ENCODE measurements around the gene ABCC1. TPM values are rescaled to one million over a fixed set of nuclear protein-coding genes. Genes with fewer than 3 reads are reported as not detected.
"Not testable (repeated sequence)": the region's sequence is repeated elsewhere in the genome, so short reads cannot be mapped to it uniquely, and the experiment has no call there.

The ABCC1 gene
- total and polyA plus RNA-seq, 12 donors: 6.1 to 32.8 (median 21.6) TPM

DNA sequence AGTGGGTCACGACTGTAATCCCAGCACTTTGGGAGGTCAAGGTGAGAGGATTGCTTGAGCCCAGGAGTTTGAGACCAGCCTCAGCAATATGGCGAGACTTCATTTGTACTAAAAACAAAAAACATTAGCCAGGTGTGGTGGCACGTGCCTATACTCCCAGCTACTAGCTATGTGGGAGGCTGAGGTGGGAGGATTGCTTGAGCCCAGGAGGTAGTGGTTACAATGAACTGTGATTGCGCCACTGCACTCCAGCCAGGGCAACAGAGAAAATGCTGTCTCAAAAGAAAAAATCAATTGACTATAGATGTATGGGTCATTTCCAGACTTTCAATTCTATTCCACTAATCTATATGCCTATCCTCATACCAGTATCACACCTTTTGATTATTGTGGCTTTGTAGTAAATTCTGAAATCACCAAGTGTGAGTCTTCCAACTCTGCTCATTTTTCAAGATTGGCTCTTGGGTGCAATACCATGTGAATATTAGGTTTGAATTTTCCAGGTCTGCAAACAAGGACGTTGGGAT is 33.8 kb upstream of the ABCC1 start:
- Histone ChIP-seq H3K4me3 (no peak overlapping the region), H3K9me3 (no peaks in the 10 kb centered on the region), H3K4me1 (no peaks in the 10 kb centered on the region), H3K36me3 (no peaks in the 10 kb centered on the region), H3K27ac (no peak overlapping the region), H3K27me3 (no peaks in the 10 kb centered on the region)
- ATAC-seq (no peak), DNase-seq (no peak)
- TF ChIP-seq, protein P1, sequence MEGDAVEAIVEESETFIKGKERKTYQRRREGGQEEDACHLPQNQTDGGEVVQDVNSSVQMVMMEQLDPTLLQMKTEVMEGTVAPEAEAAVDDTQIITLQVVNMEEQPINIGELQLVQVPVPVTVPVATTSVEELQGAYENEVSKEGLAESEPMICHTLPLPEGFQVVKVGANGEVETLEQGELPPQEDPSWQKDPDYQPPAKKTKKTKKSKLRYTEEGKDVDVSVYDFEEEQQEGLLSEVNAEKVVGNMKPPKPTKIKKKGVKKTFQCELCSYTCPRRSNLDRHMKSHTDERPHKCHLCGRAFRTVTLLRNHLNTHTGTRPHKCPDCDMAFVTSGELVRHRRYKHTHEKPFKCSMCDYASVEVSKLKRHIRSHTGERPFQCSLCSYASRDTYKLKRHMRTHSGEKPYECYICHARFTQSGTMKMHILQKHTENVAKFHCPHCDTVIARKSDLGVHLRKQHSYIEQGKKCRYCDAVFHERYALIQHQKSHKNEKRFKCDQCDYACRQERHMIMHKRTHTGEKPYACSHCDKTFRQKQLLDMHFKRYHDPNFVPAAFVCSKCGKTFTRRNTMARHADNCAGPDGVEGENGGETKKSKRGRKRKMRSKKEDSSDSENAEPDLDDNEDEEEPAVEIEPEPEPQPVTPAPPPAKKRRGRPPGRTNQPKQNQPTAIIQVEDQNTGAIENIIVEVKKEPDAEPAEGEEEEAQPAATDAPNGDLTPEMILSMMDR (IDR thresholded peaks at IDR 0.05): no peak
- intact Hi-C loops (cut with DNase I): no loop called here
- 77 to 89% methylated on average over 5 of the region's 5 CpGs for WGBS, 2 donors

DNA sequence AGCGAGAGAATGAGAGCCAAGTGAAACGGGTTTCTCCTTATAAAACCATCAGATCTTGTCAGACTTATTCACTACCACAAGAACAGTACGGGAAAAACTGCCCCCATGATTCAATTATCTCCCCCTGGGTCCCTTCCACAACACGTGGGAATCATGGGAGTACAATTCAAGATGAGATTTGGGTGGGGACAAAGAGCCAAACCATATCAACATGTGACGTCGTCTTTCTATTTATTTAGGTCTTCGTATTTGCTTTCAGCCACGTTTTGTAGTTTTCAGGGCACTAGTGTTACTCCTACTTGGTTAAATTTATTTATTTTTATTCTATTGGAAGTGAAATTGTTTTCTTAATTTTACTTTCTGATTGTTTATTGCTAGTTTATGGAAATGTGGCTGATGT is 33.1 kb upstream of the ABCC1 start:
- Histone ChIP-seq H3K9me3 (no peaks in the 10 kb centered on the region), H3K27ac (no peak overlapping the region), H3K4me3 (no peak overlapping the region), H3K27me3 (no peaks in the 10 kb centered on the region), H3K4me1 (no peaks in the 10 kb centered on the region), H3K36me3 (no peaks in the 10 kb centered on the region)
- no peak for ATAC-seq
- intact Hi-C loops (cut with DNase I): no loop called here
- TF ChIP-seq, protein P1 (IDR thresholded peaks at IDR 0.05): no peak
- DNase-seq: no peak
- 81 to 82% methylated on average over 8 of the region's 8 CpGs for WGBS, 2 donors

DNA sequence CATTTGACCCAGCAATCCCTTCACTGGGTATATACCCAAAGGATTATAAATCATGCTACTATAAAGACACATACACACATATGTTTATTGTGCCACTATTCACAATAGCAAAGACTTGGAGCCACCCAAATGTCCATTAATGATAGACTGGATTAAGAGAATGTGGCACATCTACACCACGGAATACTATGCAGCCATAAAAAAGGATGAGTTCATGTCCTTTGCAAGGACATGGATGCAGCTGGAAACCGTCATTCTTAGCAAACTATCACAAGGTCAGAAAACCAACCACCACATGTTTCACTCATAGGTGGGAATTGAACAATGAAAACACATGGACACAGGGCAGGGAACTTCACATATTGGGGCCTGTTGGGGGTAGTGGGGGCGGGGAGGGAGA is 31.1 kb upstream of the ABCC1 start:
- intact Hi-C loops (cut with DNase I); H3K4me1 ChIP-seq; H3K27me3 ChIP-seq; H3K4me3 ChIP-seq; H3K9me3 ChIP-seq; H3K36me3 ChIP-seq; DNase-seq; ATAC-seq; H3K27ac ChIP-seq: not testable (repeated sequence)
- WGBS, 2 donors: 88 to 90% methylated on average over 3 of the region's 3 CpGs

DNA sequence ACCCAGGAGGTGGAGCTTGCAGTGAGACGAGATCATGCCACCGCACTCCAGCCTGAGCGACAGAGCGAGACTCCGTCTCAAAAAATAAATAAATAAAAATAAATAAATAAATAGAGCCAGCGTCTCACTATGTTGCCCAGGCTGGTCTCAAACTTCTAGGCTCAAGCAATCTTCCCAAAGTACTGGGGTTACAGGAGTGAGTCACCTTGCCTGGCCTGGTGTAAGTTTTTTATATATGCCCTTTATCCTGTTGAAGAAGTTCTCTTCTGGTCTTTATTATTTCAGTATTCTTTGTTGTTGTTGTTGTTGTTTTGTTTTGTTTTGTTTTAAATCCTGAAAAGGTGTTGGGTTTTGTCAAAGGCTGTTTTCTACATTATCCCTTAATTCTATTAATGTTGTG is 30.1 kb upstream of the ABCC1 start:
- no peak overlapping the region for H3K4me3 ChIP-seq
- H3K27me3 ChIP-seq: no peaks in the 10 kb centered on the region
- H3K4me1 ChIP-seq: no peaks in the 10 kb centered on the region
- intact Hi-C loops (cut with DNase I): no loop called here
- H3K36me3 ChIP-seq: no peaks in the 10 kb centered on the region
- no peak overlapping the region for H3K27ac ChIP-seq
- TF ChIP-seq, protein P1 (IDR thresholded peaks at IDR 0.05): no peak
- ATAC-seq (no peak), DNase-seq (no peak)
- no peaks in the 10 kb centered on the region for H3K9me3 ChIP-seq
- 94 to 95% methylated on average over 6 of the region's 6 CpGs for WGBS, 2 donors

DNA sequence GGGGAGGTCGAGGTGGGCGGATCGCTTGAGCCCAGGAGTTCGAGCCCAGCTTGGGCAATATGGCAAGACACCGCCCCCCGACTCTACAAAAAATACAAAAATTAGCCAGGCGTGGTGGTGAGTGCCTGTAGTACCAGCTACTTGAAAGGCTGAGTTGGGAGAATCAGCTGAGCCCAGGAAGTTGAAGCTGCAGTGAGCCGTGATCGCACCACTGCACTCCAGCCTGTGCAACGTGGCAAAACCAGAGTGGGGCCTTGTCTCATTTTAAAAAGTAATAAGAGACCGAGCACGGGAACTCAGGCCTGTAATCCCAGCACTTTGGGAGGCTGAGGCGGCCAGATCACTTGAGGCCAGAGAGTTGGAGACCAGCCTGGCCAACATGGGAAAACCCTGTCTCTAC is 24.4 kb upstream of the ABCC1 start:
- Histone ChIP-seq H3K9me3 (no peaks in the 10 kb centered on the region), H3K27ac (no peak overlapping the region), H3K4me1 (no peaks in the 10 kb centered on the region), H3K4me3 (no peak overlapping the region), H3K36me3 (no peaks in the 10 kb centered on the region), H3K27me3 (no peaks in the 10 kb centered on the region)
- DNase-seq: no peak
- TF ChIP-seq, protein P1 (IDR thresholded peaks at IDR 0.05): no peak
- WGBS, 2 donors: 94 to 96% methylated on average over 13 of the region's 13 CpGs
- no peak for ATAC-seq
- intact Hi-C loops (cut with DNase I): no loop called here
